RKO (cell line): ENCODE measurements around the gene ERGIC3.

Source experiments
- DNase-seq: peaks from one replicate; pipeline ENCODE4 v3.0.0-alpha.2; 2016; ENCODE audit warnings: low spot score

The ERGIC3 gene

GRCh38 chr20:35561671-35562070 is 19.8 kb downstream of the ERGIC3 start:
- DNase-seq: no peak

- no peak for DNase-seq
Observed at GRCh38 chr20:35562541-35563110, 20.7 kb downstream of the ERGIC3 start.

- no peak for DNase-seq
Observed at GRCh38 chr20:35563834-35564233, 22.0 kb downstream of the ERGIC3 start.

GRCh38 chr20:35564905-35565304 is 23.0 kb downstream of the ERGIC3 start:
- DNase-seq: no peak

GRCh38 chr20:35568645-35569044 is 26.8 kb downstream of the ERGIC3 start:
- DNase-seq: peak; percentile 46

GRCh38 chr20:35571555-35571954 is 29.7 kb downstream of the ERGIC3 start:
- DNase-seq: no peak

GRCh38 chr20:35572838-35573237 is 31.0 kb downstream of the ERGIC3 start:
- DNase-seq: no peak

- DNase-seq: no peak
Observed at GRCh38 chr20:35575958-35576357, 34.1 kb downstream of the ERGIC3 start.

GRCh38 chr20:35576816-35577215 is 34.9 kb downstream of the ERGIC3 start:
- DNase-seq: no peak

- no peak for DNase-seq
Observed at GRCh38 chr20:35578469-35578868, 36.6 kb downstream of the ERGIC3 start.

- no peak for DNase-seq
Observed at GRCh38 chr20:35579196-35579595, 37.3 kb downstream of the ERGIC3 start.

GRCh38 chr20:35582131-35582530 is 40.3 kb downstream of the ERGIC3 start:
- DNase-seq: no peak

- DNase-seq: no peak
Observed at GRCh38 chr20:35582741-35583404, 41.0 kb downstream of the ERGIC3 start.

GRCh38 chr20:35583636-35584560 is 42.0 kb downstream of the ERGIC3 start:
- no peak for DNase-seq

- no peak for DNase-seq
Observed at GRCh38 chr20:35586751-35587425, 45.0 kb downstream of the ERGIC3 start.

- no peak for DNase-seq
Observed at GRCh38 chr20:35587436-35587835, 45.6 kb downstream of the ERGIC3 start.

GRCh38 chr20:35588397-35588796 is 46.5 kb downstream of the ERGIC3 start:
- no peak for DNase-seq

- no peak for DNase-seq
Observed at GRCh38 chr20:35592339-35592974, 50.6 kb downstream of the ERGIC3 start.

GRCh38 chr20:35595456-35595855 is 53.6 kb downstream of the ERGIC3 start:
- DNase-seq: no peak

- DNase-seq: no peak
Observed at GRCh38 chr20:35595901-35596300, 54.0 kb downstream of the ERGIC3 start.

GRCh38 chr20:35597186-35597585 is 55.3 kb downstream of the ERGIC3 start:
- no peak for DNase-seq

- no peak for DNase-seq
Observed at GRCh38 chr20:35598476-35598875, 56.6 kb downstream of the ERGIC3 start.
